T-helper 17 cell (primary cell): ENCODE data around the gene KRT9. TPM values are rescaled to one million over a fixed set of nuclear protein-coding genes. Genes with fewer than 3 reads are reported as not detected.
"Not testable (repeated sequence)": the region's sequence is repeated elsewhere in the genome, so short reads cannot be mapped to it uniquely, and the experiment has no call there.

Experiments
- ATAC-seq: fragments of 150-1000 bp; cut with Tn5 transposase; 2 replicates; pipeline ENCODE4 v1.10.0; 2021; ENCODE audit warnings: mild to moderate bottlenecking, moderate library complexity
- DNase-seq, 3 donors: peaks; one replicate each; pipeline versions ENCODE4 v3.0.0 to v3.0.0-alpha.2; 2020 to 2021
- H3K9me3 ChIP-seq: one replicate; pipeline ENCODE4 v1.7.0; 2013; ENCODE audit warnings: low read length, mild to moderate bottlenecking; ENCODE audit not compliant: control insufficient read depth, poor library complexity, severe bottlenecking
- H3K27ac Mint-ChIP-seq: one replicate; pipeline ENCODE4 v1.8.0; 2022; ENCODE audit warnings: mild to moderate bottlenecking, moderate library complexity, mixed read lengths
- H3K27me3 Mint-ChIP-seq: one replicate; pipeline ENCODE4 v1.8.0; 2022; ENCODE audit warnings: mixed read lengths
- H3K36me3 Mint-ChIP-seq: one replicate; pipeline ENCODE4 v1.8.0; 2022; ENCODE audit warnings: low read depth, mixed read lengths
- H3K4me1 Mint-ChIP-seq: one replicate; pipeline ENCODE4 v1.8.0; 2022; ENCODE audit warnings: mild to moderate bottlenecking, mixed read lengths
- H3K4me3 Mint-ChIP-seq: one replicate; pipeline ENCODE4 v1.8.0; 2022; ENCODE audit warnings: mild to moderate bottlenecking, moderate library complexity, mixed read lengths
- total RNA-seq, 4 donors: library from RNA in 2 of 4; stranded (reverse) in 2 of 4; gene quantifications; one replicate each; pipeline ENCODE4 v1.2.3 and lab custom pipeline; 2022 to 2026

KRT9 gene
- total RNA-seq, 2 donors from 2014 or later, result not detected

DNA sequence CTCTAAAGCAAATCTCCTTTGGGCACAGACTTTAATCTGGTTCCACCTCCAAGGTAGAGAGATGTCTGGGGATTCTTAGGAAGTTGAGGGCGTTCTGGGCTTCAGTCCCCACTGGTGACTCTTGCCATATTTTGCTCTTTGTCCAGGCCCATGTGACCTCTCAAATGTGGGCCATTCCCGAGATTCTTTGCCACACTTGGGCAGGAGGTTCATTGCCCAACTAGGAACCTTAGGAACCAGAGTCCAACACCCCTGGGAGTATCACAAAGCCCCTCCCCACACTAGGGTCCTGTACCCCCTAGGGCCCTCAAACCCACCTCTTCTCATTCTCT lies 8.4 kb upstream of the KRT9 start:
- H3K27ac Mint-ChIP-seq, result no peak overlapping the region
- H3K36me3 Mint-ChIP-seq, result no peaks in the 10 kb centered on the region
- no peaks in the 10 kb centered on the region for H3K4me1 Mint-ChIP-seq
- DNase-seq, result no peak
- no peak for ATAC-seq
- H3K9me3 ChIP-seq, result no peaks in the 10 kb centered on the region
- H3K27me3 Mint-ChIP-seq, result peaks cover 67% of the 10 kb centered on the region
- H3K4me3 Mint-ChIP-seq, result no peak overlapping the region

GRCh38 chr17:41579484-41580243 lies 7.8 kb upstream of the KRT9 start:
- H3K9me3 ChIP-seq, result no peaks in the 10 kb centered on the region
- Mint-ChIP-seq H3K36me3 (no peaks in the 10 kb centered on the region), H3K4me1 (no peaks in the 10 kb centered on the region), H3K27me3 (peaks cover 64% of the 10 kb centered on the region), H3K27ac (no peak overlapping the region), H3K4me3 (no peak overlapping the region)
- ATAC-seq (peak; percentile 95), DNase-seq (peak; percentile 25 to 54 (median 37))

DNA sequence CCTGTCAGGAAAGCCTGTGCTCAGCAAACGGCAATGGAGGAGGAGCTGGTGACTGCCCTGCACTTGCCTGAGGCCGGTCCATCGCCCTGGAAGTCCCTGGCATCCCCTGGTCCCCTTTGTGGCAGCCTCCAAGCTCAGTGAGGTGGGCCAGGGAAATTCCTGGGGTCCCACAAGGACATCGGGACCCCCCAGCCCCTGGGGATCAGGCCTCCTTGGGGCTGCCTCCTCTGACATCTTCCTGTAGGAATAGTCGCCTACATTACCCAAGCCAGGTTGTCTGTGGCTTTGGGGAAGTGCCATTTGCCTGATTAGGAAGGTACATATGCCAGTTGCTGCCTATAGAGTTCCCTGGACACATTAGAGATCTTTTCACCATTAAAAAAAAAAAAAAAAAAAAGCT lies 7.1 kb upstream of the KRT9 start:
- Mint-ChIP-seq H3K27ac (no peak overlapping the region), H3K36me3 (no peaks in the 10 kb centered on the region), H3K4me1 (no peaks in the 10 kb centered on the region), H3K4me3 (no peak overlapping the region), H3K27me3 (peaks cover 58% of the 10 kb centered on the region)
- ATAC-seq (no peak), DNase-seq (no peak)
- H3K9me3 ChIP-seq, result no peaks in the 10 kb centered on the region

DNA sequence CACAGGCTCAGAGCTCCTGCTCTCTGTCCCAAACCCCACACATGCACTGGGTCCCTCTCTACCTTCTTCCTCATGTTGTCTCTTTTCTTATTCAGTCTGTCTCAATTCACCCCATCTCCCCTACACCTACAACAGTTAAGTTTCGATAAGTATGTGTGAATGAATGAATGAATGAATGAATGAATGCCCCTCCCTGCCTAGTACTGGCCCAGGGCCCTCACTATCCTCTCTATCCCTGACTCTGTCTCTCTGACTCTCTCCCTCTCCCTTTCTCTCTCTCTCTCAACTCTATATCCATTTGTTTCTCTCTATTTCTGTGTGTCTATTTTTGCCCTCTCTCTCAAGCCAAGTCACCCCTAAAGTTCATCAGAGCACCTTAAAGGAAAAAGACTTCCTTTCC lies 6.7 kb upstream of the KRT9 start:
- Mint-ChIP-seq H3K4me3 (no peak overlapping the region), H3K36me3 (no peaks in the 10 kb centered on the region), H3K27ac (no peak overlapping the region), H3K4me1 (no peaks in the 10 kb centered on the region), H3K27me3 (peaks cover 58% of the 10 kb centered on the region)
- ATAC-seq, result no peak
- no peaks in the 10 kb centered on the region for H3K9me3 ChIP-seq
- no peak for DNase-seq

- H3K36me3 Mint-ChIP-seq, H3K4me1 Mint-ChIP-seq, H3K27ac Mint-ChIP-seq, ATAC-seq, DNase-seq, H3K9me3 ChIP-seq, H3K4me3 Mint-ChIP-seq: not testable (repeated sequence)
- H3K27me3 Mint-ChIP-seq, result peaks cover 66% of the 10 kb centered on the region
Observed at GRCh38 chr17:41576740-41577139, 4.9 kb upstream of the KRT9 start.

DNA sequence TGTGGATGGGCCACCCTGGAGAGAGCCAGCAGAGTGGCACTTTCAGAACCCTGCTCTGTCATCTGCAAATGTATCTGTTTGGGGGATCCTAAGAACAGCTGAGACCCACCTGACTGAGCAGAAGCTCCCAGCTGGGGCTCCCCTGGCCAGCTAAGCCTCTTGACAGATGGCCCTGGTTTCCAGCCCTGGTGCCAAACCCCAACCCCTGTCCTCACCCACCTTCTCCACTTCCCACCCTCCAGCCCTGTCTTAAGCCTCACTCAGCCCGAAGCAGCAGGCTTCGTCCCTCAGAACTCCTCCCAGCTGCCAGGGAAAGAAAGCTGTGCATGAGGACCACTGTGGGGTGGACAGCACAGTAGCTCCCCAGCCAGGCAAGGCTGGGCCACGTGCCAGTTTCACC lies 3.5 kb upstream of the KRT9 start:
- no peak overlapping the region for H3K27ac Mint-ChIP-seq
- peaks cover 63% of the 10 kb centered on the region for H3K27me3 Mint-ChIP-seq
- no peaks in the 10 kb centered on the region for H3K36me3 Mint-ChIP-seq
- H3K9me3 ChIP-seq, result no peaks in the 10 kb centered on the region
- no peaks in the 10 kb centered on the region for H3K4me1 Mint-ChIP-seq
- ATAC-seq (no peak), DNase-seq (no peak)
- no peak overlapping the region for H3K4me3 Mint-ChIP-seq

GRCh38 chr17:41567317-41567716 lies 4.5 kb downstream of the KRT9 start:
- no peaks in the 10 kb centered on the region for H3K36me3 Mint-ChIP-seq
- DNase-seq (no peak), ATAC-seq (no peak)
- no peaks in the 10 kb centered on the region for H3K9me3 ChIP-seq
- no peak overlapping the region for H3K27ac Mint-ChIP-seq
- H3K4me3 Mint-ChIP-seq, result no peak overlapping the region
- peaks cover 3% of the 10 kb centered on the region for H3K4me1 Mint-ChIP-seq
- H3K27me3 Mint-ChIP-seq, result peaks cover 33% of the 10 kb centered on the region

DNA sequence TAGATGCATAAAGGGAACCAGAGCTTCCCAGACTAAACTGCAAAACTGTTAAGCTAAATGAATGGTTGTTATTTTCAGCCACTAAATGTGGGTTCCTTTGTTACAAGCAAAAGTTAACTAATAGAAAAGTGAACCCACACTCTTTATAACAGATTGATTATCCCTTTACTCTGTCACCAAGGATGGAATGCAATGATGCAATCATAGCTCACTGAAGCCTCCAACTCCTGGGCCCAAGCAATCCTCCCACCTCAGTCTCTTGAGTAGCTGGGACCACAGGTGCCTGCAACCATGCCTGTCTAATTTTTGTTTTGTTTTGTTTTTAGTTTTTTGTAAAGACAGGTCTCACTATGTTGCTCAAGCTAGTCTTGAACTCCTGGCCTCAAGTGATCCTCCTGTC lies 6.5 kb downstream of the KRT9 start:
- no peaks in the 10 kb centered on the region for H3K36me3 Mint-ChIP-seq
- H3K9me3 ChIP-seq, result no peaks in the 10 kb centered on the region
- no peak overlapping the region for H3K4me3 Mint-ChIP-seq
- peaks cover 33% of the 10 kb centered on the region for H3K27me3 Mint-ChIP-seq
- H3K27ac Mint-ChIP-seq, result no peak overlapping the region
- DNase-seq, result no peak
- peaks cover 3% of the 10 kb centered on the region for H3K4me1 Mint-ChIP-seq
- ATAC-seq, result no peak

- Mint-ChIP-seq H3K36me3 (peaks cover 3% of the 10 kb centered on the region), H3K27me3 (peaks cover 49% of the 10 kb centered on the region), H3K4me3 (no peak overlapping the region), H3K4me1 (peaks cover 3% of the 10 kb centered on the region), H3K27ac (no peak overlapping the region)
- ATAC-seq (no peak), DNase-seq (no peak)
- H3K9me3 ChIP-seq, result no peaks in the 10 kb centered on the region
Observed at GRCh38 chr17:41563607-41564170, 8.2 kb downstream of the KRT9 start.

DNA sequence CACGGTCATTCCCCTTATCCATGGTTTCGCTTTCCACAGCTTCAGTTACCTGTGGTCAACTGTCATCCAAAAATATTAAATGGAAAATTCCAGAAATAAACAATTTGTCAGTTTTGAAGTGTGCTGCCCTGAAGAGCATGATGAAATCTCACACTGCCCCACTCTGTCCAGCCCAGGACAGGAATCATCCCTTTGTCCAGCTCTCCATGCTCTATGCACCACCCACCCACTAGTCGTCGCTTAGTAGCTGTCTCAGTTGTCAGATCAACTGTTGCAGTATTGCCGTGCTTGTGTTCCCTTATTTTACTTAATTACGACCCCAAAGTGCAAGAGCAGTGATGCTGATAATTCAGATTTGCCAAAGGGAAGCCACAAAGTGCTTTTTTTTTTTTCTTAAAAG lies 10.3 kb downstream of the KRT9 start:
- Mint-ChIP-seq H3K36me3 (peaks cover 3% of the 10 kb centered on the region), H3K27me3 (peaks cover 70% of the 10 kb centered on the region), H3K27ac (no peak overlapping the region), H3K4me3 (no peak overlapping the region), H3K4me1 (no peaks in the 10 kb centered on the region)
- no peaks in the 10 kb centered on the region for H3K9me3 ChIP-seq
- no peak for ATAC-seq
- no peak for DNase-seq

DNA sequence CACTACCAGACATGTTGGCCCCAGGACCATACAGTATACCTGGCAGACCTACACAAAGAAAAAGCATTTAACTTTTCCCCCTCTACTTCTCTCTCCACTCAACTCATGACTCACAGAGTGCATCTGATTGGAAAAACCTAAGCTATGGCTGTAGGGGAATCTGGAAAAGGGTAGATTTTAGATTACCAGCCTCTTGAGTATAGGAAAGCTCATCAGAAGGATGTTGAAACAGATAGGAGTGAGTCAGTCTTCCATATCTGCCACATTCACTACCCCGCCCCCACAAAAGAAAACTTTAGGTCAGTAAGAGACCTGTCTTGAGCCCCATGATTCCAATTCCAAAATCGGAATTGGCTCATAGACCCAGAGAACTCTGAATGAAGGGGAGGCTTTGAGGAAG lies 12.3 kb downstream of the KRT9 start:
- ATAC-seq, result no peak
- no peak for DNase-seq
- H3K4me3 Mint-ChIP-seq, result no peak overlapping the region
- no peaks in the 10 kb centered on the region for H3K9me3 ChIP-seq
- peaks cover 77% of the 10 kb centered on the region for H3K27me3 Mint-ChIP-seq
- H3K36me3 Mint-ChIP-seq, result peaks cover 3% of the 10 kb centered on the region
- no peak overlapping the region for H3K27ac Mint-ChIP-seq
- no peaks in the 10 kb centered on the region for H3K4me1 Mint-ChIP-seq

DNA sequence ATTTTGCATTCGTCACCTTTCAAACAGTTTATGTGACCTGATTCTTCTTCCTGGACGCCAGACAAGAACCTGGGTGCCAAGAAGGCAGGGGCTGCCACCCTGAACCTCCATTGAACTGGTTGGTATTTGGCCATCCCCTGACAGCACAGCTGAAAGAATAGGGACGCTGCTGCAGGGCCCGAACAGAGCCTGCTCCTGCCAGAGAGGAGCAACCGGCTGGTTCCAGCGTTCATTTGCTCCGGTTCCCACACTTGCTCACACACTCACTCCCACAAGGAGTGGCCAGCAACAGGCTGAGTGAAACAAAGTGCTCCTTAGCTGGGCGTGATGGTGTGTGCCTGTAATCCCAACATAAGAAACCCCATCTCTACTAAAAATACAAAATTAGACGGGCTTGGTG lies 14.9 kb downstream of the KRT9 start:
- H3K4me3 Mint-ChIP-seq, result no peak overlapping the region
- H3K4me1 Mint-ChIP-seq, result peaks cover 2% of the 10 kb centered on the region
- no peak overlapping the region for H3K27ac Mint-ChIP-seq
- ATAC-seq (no peak), DNase-seq (no peak)
- H3K36me3 Mint-ChIP-seq, result peaks cover 6% of the 10 kb centered on the region
- H3K27me3 Mint-ChIP-seq, result peaks cover 80% of the 10 kb centered on the region
- H3K9me3 ChIP-seq, result no peaks in the 10 kb centered on the region

- DNase-seq (no peak), ATAC-seq (no peak)
- Mint-ChIP-seq H3K4me3 (no peak overlapping the region), H3K4me1 (peaks cover 2% of the 10 kb centered on the region), H3K36me3 (peaks cover 6% of the 10 kb centered on the region), H3K27me3 (peaks cover 78% of the 10 kb centered on the region), H3K27ac (no peak overlapping the region)
- no peaks in the 10 kb centered on the region for H3K9me3 ChIP-seq
Observed at GRCh38 chr17:41556306-41556705, 15.6 kb downstream of the KRT9 start.
